Left colon (tissue), 2 donors: ENCODE data around the gene ITGA11. TPM values are rescaled to one million over a fixed set of nuclear protein-coding genes. Genes with fewer than 3 reads are reported as not detected.

Experiments
- ATAC-seq: fragments of 200-7000 bp; cut with Tn5 transposase; one replicate; pipeline ENCODE4 v1.9.1; 2020; ENCODE audit warnings: mild to moderate bottlenecking, moderate library complexity
- DNase-seq, 2 donors: peaks; one replicate each; pipeline ENCODE4 v3.0.0-alpha.2; 2020
- intact Hi-C, 2 donors: fragments of 100-400 bp; cut with DNase I in 1 of 2; cut with micrococcal nuclease in 1 of 2; formaldehyde crosslinking; loops; one replicate each; pipeline versions ENCODE4 v1.11.2 to v1.14.0; 2022; cut with DNase I, micrococcal nuclease
- total RNA-seq, 2 donors: library from RNA; stranded (reverse); fragmentation: NEBNext Ultra II Directional; extraction: Animal tissue kit (Norgen Biotek cat#: 25700); gene quantifications; one replicate each; pipeline ENCODE4 v1.2.1, GENCODE V29; 2021
- donor health status: DM: no; HTN: no; CAD: no.
- donor health status: DM: yes; HTN: yes; CAD: no.

ITGA11 gene
- total RNA-seq, 2 donors from 2014 or later = 1.4 to 2.4 TPM

- intact Hi-C loops = no loop called here
- no peak for DNase-seq
- no peak for ATAC-seq
Observed at GRCh38 chr15:68416158-68416535, 15.8 kb downstream of the ITGA11 start.

- intact Hi-C loops = no loop called here
- ATAC-seq = peak; percentile 44
- no peak for DNase-seq
Observed at GRCh38 chr15:68415501-68416157, 16.3 kb downstream of the ITGA11 start.

GRCh38 chr15:68415061-68415460 lies 16.9 kb downstream of the ITGA11 start:
- ATAC-seq = no peak

GRCh38 chr15:68414591-68414990 lies 17.4 kb downstream of the ITGA11 start:
- intact Hi-C loops = no loop called here
- no peak for ATAC-seq
- no peak for DNase-seq

More at GRCh38 chr15:68415061-68415460, 16.9 kb downstream of the ITGA11 start:
- DNase-seq = no peak
- intact Hi-C loops = no loop called here

GRCh38 chr15:68414206-68414555 lies 17.8 kb downstream of the ITGA11 start:
- DNase-seq = no peak
- intact Hi-C loops = no loop called here
- ATAC-seq = no peak

- DNase-seq (peak in 1 of 2 donors; percentile 26), ATAC-seq (no peak)
- intact Hi-C loops = no loop called here
Observed at GRCh38 chr15:68413363-68414205, 18.4 kb downstream of the ITGA11 start.

- no peak for ATAC-seq
- intact Hi-C loops = no loop called here
- DNase-seq = no peak
Observed at GRCh38 chr15:68412218-68412617, 19.7 kb downstream of the ITGA11 start.

GRCh38 chr15:68411735-68412134 lies 20.2 kb downstream of the ITGA11 start:
- DNase-seq (no peak), ATAC-seq (no peak)
- intact Hi-C loops = no loop called here

- DNase-seq = no peak
- intact Hi-C loops = no loop called here
- no peak for ATAC-seq
Observed at GRCh38 chr15:68411343-68411675, 20.7 kb downstream of the ITGA11 start.

GRCh38 chr15:68410466-68411342 lies 21.3 kb downstream of the ITGA11 start:
- intact Hi-C loops = no loop called here

GRCh38 chr15:68409736-68410370 lies 22.1 kb downstream of the ITGA11 start:
- intact Hi-C loops = no loop called here
- DNase-seq (no peak), ATAC-seq (no peak)

More at GRCh38 chr15:68410466-68411342, 21.3 kb downstream of the ITGA11 start:
- DNase-seq (no peak), ATAC-seq (no peak)

- no peak for ATAC-seq
- DNase-seq = no peak
- intact Hi-C loops = no loop called here
Observed at GRCh38 chr15:68408971-68409370, 23.0 kb downstream of the ITGA11 start.

GRCh38 chr15:68407886-68408881 lies 23.8 kb downstream of the ITGA11 start:
- no peak for ATAC-seq
- no peak for DNase-seq

GRCh38 chr15:68407141-68407885 lies 24.6 kb downstream of the ITGA11 start:
- DNase-seq (no peak), ATAC-seq (no peak)
- intact Hi-C loops = no loop called here

More at GRCh38 chr15:68407886-68408881, 23.8 kb downstream of the ITGA11 start:
- intact Hi-C loops = no loop called here

- ATAC-seq (no peak), DNase-seq (no peak)
- intact Hi-C loops = no loop called here
Observed at GRCh38 chr15:68405378-68406250, 26.3 kb downstream of the ITGA11 start.

GRCh38 chr15:68404056-68404798 lies 27.7 kb downstream of the ITGA11 start:
- no peak for ATAC-seq
- intact Hi-C loops = no loop called here
- DNase-seq = no peak
